HepG2 (cell line): ENCODE data around the gene TRDN. TPM values are rescaled to one million over a fixed set of nuclear protein-coding genes. Genes with fewer than 3 reads are reported as not detected.

Source experiments
- ATAC-seq: fragments of 200-7000 bp; cut with Tn5 transposase; 3 replicates; pipeline ENCODE4 v1.9.1; 2020; ENCODE audit warnings: mild to moderate bottlenecking, moderate library complexity
- BruUV-seq: library from RNA; stranded (reverse); fragments of 400-500 nt; replicated peaks from 2 replicates; lab custom pipeline; 2021; lab: Mats Ljungman, UMichigan
- CTCF ChIA-PET: fragments of 300-600 bp; formaldehyde crosslinking; extraction: SDS; loops from one replicate; lab custom pipeline; 2021; ENCODE audit warnings: low total read pairs, inconsistent platforms, low intra/inter-chr PET ratio; lab: Yijun Ruan, JAX
- POLR2A ChIA-PET: fragments of 350-600 bp; sonication (Branson Sonifier 250); formaldehyde crosslinking; loops from one replicate; lab custom pipeline; 2020; ENCODE audit warnings: antibody characterized with exemption, inconsistent platforms; lab: Yijun Ruan, JAX
- DNase-seq: peaks from one replicate; pipeline ENCODE4 v3.0.0-alpha.2; 2015; ENCODE audit warnings: low spot score
- FAIRE-seq: peaks from 3 replicates; lab custom pipeline; 2011; peaks lifted over from hg19 to GRCh38; lab: Jason Lieb, UNC
- H2AFZ ChIP-seq: one replicate; pipeline ENCODE4 v1.6.1; 2011; ENCODE audit warnings: low read length, inconsistent platforms
- H3K27ac ChIP-seq: fragments of 300-600 bp; 3 replicates; pipeline ENCODE4 v1.8.0; 2011; ENCODE audit warnings: mixed run types, mild to moderate bottlenecking, mixed read lengths, low read length, inconsistent platforms; ENCODE audit not compliant: insufficient read depth; ENCODE audit errors: extremely low read length
- H3K27me3 ChIP-seq, 2 experiments: fragments of 200-600 bp in 1 of 2; 2 replicates in 1 of 2; 3 replicates in 1 of 2; pipeline versions ENCODE4 v1.6.0 to v1.8.0; 2011; ENCODE audit warnings: low read length in 2 of 2, mild to moderate bottlenecking in 2 of 2, moderate library complexity in 2 of 2, inconsistent platforms in 1 of 2; ENCODE audit not compliant: insufficient read depth in 2 of 2, control insufficient read depth in 1 of 2
- H3K36me3 ChIP-seq, 2 experiments: fragments of 200-600 bp in 1 of 2; replicated peaks in 1 of 2; 2 replicates in 1 of 2; 3 replicates in 1 of 2; pipeline versions ENCODE4 v1.5.1 to v1.8.0; 2011; ENCODE audit warnings: low read length in 2 of 2, inconsistent platforms in 1 of 2; ENCODE audit not compliant: insufficient read depth in 2 of 2, control insufficient read depth in 1 of 2
- H3K4me1 ChIP-seq: 2 replicates; pipeline ENCODE4 v1.5.1; 2012; ENCODE audit warnings: low read length, inconsistent platforms; ENCODE audit not compliant: insufficient read depth
- H3K4me2 ChIP-seq: 2 replicates; pipeline ENCODE4 v1.6.0; 2011; ENCODE audit warnings: low read depth, low read length, inconsistent platforms
- H3K4me3 ChIP-seq, 3 experiments: fragments of 200-600 bp in 1 of 3; sonication (generic), shearing (Covaris generic) in 1 of 3; replicated peaks in 1 of 3; 2 replicates each; pipeline ENCODE4 v1.5.1; 2011 to 2016; ENCODE audit warnings: low read length in 3 of 3, inconsistent platforms in 2 of 3, low read depth in 2 of 3, mild to moderate bottlenecking in 2 of 3, control low read depth in 1 of 3, mixed read lengths in 1 of 3; ENCODE audit not compliant: insufficient read depth in 1 of 3
- H3K79me2 ChIP-seq: one replicate; pipeline ENCODE4 v1.6.1; 2011; ENCODE audit warnings: low read length, inconsistent platforms; ENCODE audit not compliant: insufficient read depth
- H3K9ac ChIP-seq: 2 replicates; pipeline ENCODE4 v1.6.0; 2011; ENCODE audit warnings: mild to moderate bottlenecking, low read depth, low read length, inconsistent platforms; ENCODE audit not compliant: insufficient read depth
- H3K9me3 ChIP-seq: 2 replicates; pipeline ENCODE4 v1.5.1; 2012; ENCODE audit warnings: mild to moderate bottlenecking, low read length
- H4K20me1 ChIP-seq: 2 replicates; pipeline ENCODE4 v1.6.0; 2011; ENCODE audit warnings: inconsistent platforms, mild to moderate bottlenecking, low read length, moderate library complexity; ENCODE audit not compliant: insufficient read depth
- GZF1 ChIP-seq: sonication (generic); formaldehyde crosslinking; IDR thresholded peaks from 2 replicates; pipeline ENCODE4 v1.5.1; 2020; ENCODE audit warnings: mild to moderate bottlenecking, missing genetic modification reagents
- KMT2B ChIP-seq: IDR thresholded peaks from 2 replicates; pipeline ENCODE4 v1.6.1; 2016; ENCODE audit warnings: missing genetic modification reagents, missing compliant biosample characterization
- MAFF ChIP-seq: IDR thresholded peaks from 2 replicates; pipeline ENCODE4 v1.6.1; 2011; ENCODE audit warnings: low read depth, low read length, improper control_type of control experiment
- MAFK ChIP-seq, 2 experiments: IDR thresholded peaks in 1 of 2; conservative IDR thresholded peaks in 1 of 2; 2 replicates each; pipeline ENCODE4 v1.6.1; 2011; ENCODE audit warnings: improper control_type of control experiment in 2 of 2, low read length in 2 of 2
- MXI1 ChIP-seq: IDR thresholded peaks from 3 replicates; pipeline ENCODE4 v1.6.1; 2012; ENCODE audit warnings: low read depth, low read length, inconsistent platforms, borderline replicate concordance
- NR1H2 ChIP-seq: sonication (generic); formaldehyde crosslinking; IDR thresholded peaks from 2 replicates; pipeline ENCODE4 v1.8.1; 2022; ENCODE audit warnings: low read depth, missing genetic modification reagents, borderline replicate concordance
- SAP130 ChIP-seq: IDR thresholded peaks from 2 replicates; pipeline ENCODE4 v1.6.1; 2016; ENCODE audit warnings: low read depth
- TARDBP ChIP-seq: sonication (generic); formaldehyde crosslinking; IDR thresholded peaks from 2 replicates; pipeline ENCODE4 v1.8.0; 2022; ENCODE audit warnings: mild to moderate bottlenecking, missing genetic modification reagents
- TRAFD1 ChIP-seq: sonication (generic); formaldehyde crosslinking; IDR thresholded peaks from 2 replicates; pipeline ENCODE4 v1.5.1; 2020; ENCODE audit warnings: missing genetic modification reagents, mild to moderate bottlenecking, borderline replicate concordance
- ZFY ChIP-seq: sonication (generic); formaldehyde crosslinking; IDR thresholded peaks from 2 replicates; pipeline ENCODE4 v1.4.0; 2020; ENCODE audit warnings: missing genetic modification reagents
- ZFYVE20 ChIP-seq: sonication (generic); formaldehyde crosslinking; IDR thresholded peaks from 2 replicates; pipeline ENCODE4 v1.8.0; 2023; ENCODE audit warnings: low read depth, mild to moderate bottlenecking, moderate library complexity, missing genetic modification reagents, borderline replicate concordance
- ZNF274 ChIP-seq: sonication (generic); formaldehyde crosslinking; IDR thresholded peaks from 2 replicates; pipeline ENCODE4 v1.5.1; 2020; ENCODE audit warnings: mild to moderate bottlenecking, missing genetic modification reagents
- ZNF367 ChIP-seq: sonication (generic); formaldehyde crosslinking; IDR thresholded peaks from 2 replicates; pipeline ENCODE4 v1.4.0; 2020; ENCODE audit warnings: missing genetic modification reagents, borderline replicate concordance
- ZNF558 ChIP-seq: sonication (generic); formaldehyde crosslinking; IDR thresholded peaks from 2 replicates; pipeline ENCODE4 v1.9.0; 2022; ENCODE audit warnings: mild to moderate bottlenecking, missing genetic modification reagents, borderline replicate concordance
- ZNF709 ChIP-seq: sonication (generic); formaldehyde crosslinking; IDR thresholded peaks from 2 replicates; pipeline ENCODE4 v1.5.0; 2020; ENCODE audit warnings: mild to moderate bottlenecking, missing genetic modification reagents
- WGBS: methylation state at CpG from one replicate; pipeline ENCODE4 v1.1.6; 2017; ENCODE audit warnings: low lambda C conversion rate; 5-methylcytosine and 5-hydroxymethylcytosine counted together
- in situ Hi-C: cut with HindIII; loops from 2 replicates; pipeline ENCODE4 v1.10.0; 2017; ENCODE audit warnings: low pct_unique_long_range_greater_than_20kb; ENCODE audit not compliant: extremely low pct_ligation_motif_present
- intact Hi-C: fragments of 100-400 bp; cut with micrococcal nuclease; formaldehyde crosslinking; loops from one replicate; pipeline ENCODE4 v1.10.0; 2022; ENCODE audit not compliant: unreplicated experiment
- polyA plus RNA-seq, 8 experiments: library from polyadenylated mRNA; depleted of rRNA in 3 of 8; stranded (reverse) in 7 of 8; unstranded in 1 of 8; fragments of >200 nt; fragmentation: Illumina TruSeq in 4 of 8; extraction: Trizol in 4 of 8; gene quantifications; 2 replicates each; pipeline versions ENCODE4 v1.2.1 to v1.2.3, GENCODE V29; 2011 to 2016; ENCODE audit warnings: low read depth in 4 of 8, missing spikeins in 1 of 8, mixed read lengths in 1 of 8; ENCODE audit not compliant: insufficient read depth in 1 of 8
- total RNA-seq, 5 experiments: library from RNA; depleted of rRNA; stranded (reverse); fragments of >200 nt; fragmentation: Illumina TruSeq; extraction: Trizol; gene quantifications; 2 replicates each; pipeline ENCODE4 v1.2.3, GENCODE V29; 2016; ENCODE audit warnings: low read depth in 1 of 5
- TF ChIP-seq, protein P1 (sequence below): sonication (generic); formaldehyde crosslinking; IDR thresholded peaks from 2 replicates; pipeline ENCODE4 v1.4.0; 2020; ENCODE audit warnings: missing genetic modification reagents

Gene TRDN
- total and polyA plus RNA-seq, 2 of the 13 experiments (the other 11 are each of a cell fraction or from before 2014, with no cell fraction given) = not detected

DNA sequence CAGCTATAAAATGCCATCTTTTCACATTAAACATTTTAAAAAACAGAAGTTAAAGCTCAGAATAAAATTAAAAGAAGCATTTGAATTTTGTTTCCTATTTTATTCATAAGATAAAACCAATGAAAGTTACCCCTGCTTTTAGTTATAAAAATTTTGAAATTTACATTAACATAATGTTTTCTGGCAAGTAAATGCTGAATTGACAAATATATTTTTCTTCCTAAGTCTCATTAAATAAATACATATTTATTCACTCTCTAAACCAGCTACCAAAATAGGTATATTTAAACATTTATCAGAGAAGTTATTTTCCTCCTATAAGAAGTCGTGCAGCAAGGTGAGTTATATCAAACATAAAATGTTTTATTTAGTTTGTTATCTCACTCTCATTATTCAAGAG lies 213.6 kb downstream of the TRDN start:
- POLR2A ChIA-PET = no interaction called here
- intact Hi-C loops (no loop called here), in situ Hi-C loops (no loop called here)
- no peak overlapping the region for H3K9ac ChIP-seq
- no peak for FAIRE-seq
- H3K36me3 ChIP-seq = no peaks in the 10 kb centered on the region
- DNase-seq = no peak
- CTCF ChIA-PET = no interaction called here
- H3K4me2 ChIP-seq = no peak overlapping the region
- H3K79me2 ChIP-seq = no peaks in the 10 kb centered on the region
- no peak overlapping the region for H3K27ac ChIP-seq
- no peak overlapping the region for H2AFZ ChIP-seq
- H3K4me3 ChIP-seq = no peak overlapping the region
- H3K4me1 ChIP-seq = no peaks in the 10 kb centered on the region
- no peaks in the 10 kb centered on the region for H4K20me1 ChIP-seq
- H3K9me3 ChIP-seq = no peaks in the 10 kb centered on the region
- H3K27me3 ChIP-seq = no peaks in the 10 kb centered on the region
- BruUV-seq = no TSS peak
- ATAC-seq = no peak
- no peak for TF ChIP-seq ZNF709 (CRISPR knock-in tag)
- no peak for TF ChIP-seq KMT2B (CRISPR knock-in tag)
- no peak for TF ChIP-seq NR1H2 (CRISPR knock-in tag)
- peak; percentile 84 for TF ChIP-seq MAFF
- TF ChIP-seq MAFK (conservative IDR thresholded peaks at IDR 0.05 in 1 of 2, IDR thresholded peaks at IDR 0.05 in 1 of 2; ENCODE audit: low read length in 2 of 2) = peak; percentile 81 to 93
- TF ChIP-seq, protein P1, sequence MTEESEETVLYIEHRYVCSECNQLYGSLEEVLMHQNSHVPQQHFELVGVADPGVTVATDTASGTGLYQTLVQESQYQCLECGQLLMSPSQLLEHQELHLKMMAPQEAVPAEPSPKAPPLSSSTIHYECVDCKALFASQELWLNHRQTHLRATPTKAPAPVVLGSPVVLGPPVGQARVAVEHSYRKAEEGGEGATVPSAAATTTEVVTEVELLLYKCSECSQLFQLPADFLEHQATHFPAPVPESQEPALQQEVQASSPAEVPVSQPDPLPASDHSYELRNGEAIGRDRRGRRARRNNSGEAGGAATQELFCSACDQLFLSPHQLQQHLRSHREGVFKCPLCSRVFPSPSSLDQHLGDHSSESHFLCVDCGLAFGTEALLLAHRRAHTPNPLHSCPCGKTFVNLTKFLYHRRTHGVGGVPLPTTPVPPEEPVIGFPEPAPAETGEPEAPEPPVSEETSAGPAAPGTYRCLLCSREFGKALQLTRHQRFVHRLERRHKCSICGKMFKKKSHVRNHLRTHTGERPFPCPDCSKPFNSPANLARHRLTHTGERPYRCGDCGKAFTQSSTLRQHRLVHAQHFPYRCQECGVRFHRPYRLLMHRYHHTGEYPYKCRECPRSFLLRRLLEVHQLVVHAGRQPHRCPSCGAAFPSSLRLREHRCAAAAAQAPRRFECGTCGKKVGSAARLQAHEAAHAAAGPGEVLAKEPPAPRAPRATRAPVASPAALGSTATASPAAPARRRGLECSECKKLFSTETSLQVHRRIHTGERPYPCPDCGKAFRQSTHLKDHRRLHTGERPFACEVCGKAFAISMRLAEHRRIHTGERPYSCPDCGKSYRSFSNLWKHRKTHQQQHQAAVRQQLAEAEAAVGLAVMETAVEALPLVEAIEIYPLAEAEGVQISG (CRISPR knock-in tag) = no peak
- TF ChIP-seq ZFY (CRISPR knock-in tag) = no peak
- no peak for TF ChIP-seq TRAFD1
- TF ChIP-seq SAP130 (CRISPR knock-in tag) = no peak
- no peak for TF ChIP-seq ZNF367 (CRISPR knock-in tag)
- TF ChIP-seq MXI1 = no peak
- no peak for TF ChIP-seq ZNF274 (CRISPR knock-in tag)
- no peak for TF ChIP-seq ZFYVE20 (CRISPR knock-in tag)
- no peak for TF ChIP-seq ZNF558 (CRISPR knock-in tag)
- no peak for TF ChIP-seq GZF1
- TF ChIP-seq TARDBP (CRISPR knock-in tag) = no peak
- 1% methylated on average over 1 of the region's 1 CpG for WGBS
